Measurements from ENCODE around the gene UBR7.

The UBR7 gene

GRCh38 chr14:93183596-93184317, 23.3 kb upstream of the UBR7 start:
- H3K9ac ChIP-seq (ENCODE audit: low read length) = peak overlapping the region; percentile 96
- TF ChIP-seq EZH2 (IDR thresholded peaks at IDR 0.05; ENCODE audit: borderline replicate concordance, low read length) = no peak
- H3K4me3 ChIP-seq (ENCODE audit: low read depth, low read length, poor library complexity, severe bottlenecking) = peak overlapping the region; percentile 96
- no peaks in the 10 kb centered on the region for H4K20me1 ChIP-seq (ENCODE audit: insufficient read depth, low read length)
- H2AFZ ChIP-seq (ENCODE audit: low read length) = no peak overlapping the region
- no peaks in the 10 kb centered on the region for H3F3A ChIP-seq (ENCODE audit: insufficient read depth, low read length)
- H3K27ac ChIP-seq (ENCODE audit: low read depth, low read length, poor library complexity, severe bottlenecking) = peak overlapping the region; percentile 27
- no peaks in the 10 kb centered on the region for H3K27me3 ChIP-seq (ENCODE audit: insufficient read depth, low read length)
- no peaks in the 10 kb centered on the region for H3K9me3 ChIP-seq (ENCODE audit: low read length)
- peaks cover 10% of the 10 kb centered on the region for H3K79me2 ChIP-seq (ENCODE audit: insufficient read depth, low read length)
- no peaks in the 10 kb centered on the region for H3K9me2 ChIP-seq (ENCODE audit: low read depth, low read length)
- peak overlapping the region; percentile 95 for H3K4me2 ChIP-seq (ENCODE audit: low read length)
- peaks cover 33% of the 10 kb centered on the region for H3K36me3 ChIP-seq (ENCODE audit: insufficient read depth, low read length)
- H3K4me1 ChIP-seq (ENCODE audit: insufficient read depth, low read length, severe bottlenecking) = peaks cover 26% of the 10 kb centered on the region

DNA sequence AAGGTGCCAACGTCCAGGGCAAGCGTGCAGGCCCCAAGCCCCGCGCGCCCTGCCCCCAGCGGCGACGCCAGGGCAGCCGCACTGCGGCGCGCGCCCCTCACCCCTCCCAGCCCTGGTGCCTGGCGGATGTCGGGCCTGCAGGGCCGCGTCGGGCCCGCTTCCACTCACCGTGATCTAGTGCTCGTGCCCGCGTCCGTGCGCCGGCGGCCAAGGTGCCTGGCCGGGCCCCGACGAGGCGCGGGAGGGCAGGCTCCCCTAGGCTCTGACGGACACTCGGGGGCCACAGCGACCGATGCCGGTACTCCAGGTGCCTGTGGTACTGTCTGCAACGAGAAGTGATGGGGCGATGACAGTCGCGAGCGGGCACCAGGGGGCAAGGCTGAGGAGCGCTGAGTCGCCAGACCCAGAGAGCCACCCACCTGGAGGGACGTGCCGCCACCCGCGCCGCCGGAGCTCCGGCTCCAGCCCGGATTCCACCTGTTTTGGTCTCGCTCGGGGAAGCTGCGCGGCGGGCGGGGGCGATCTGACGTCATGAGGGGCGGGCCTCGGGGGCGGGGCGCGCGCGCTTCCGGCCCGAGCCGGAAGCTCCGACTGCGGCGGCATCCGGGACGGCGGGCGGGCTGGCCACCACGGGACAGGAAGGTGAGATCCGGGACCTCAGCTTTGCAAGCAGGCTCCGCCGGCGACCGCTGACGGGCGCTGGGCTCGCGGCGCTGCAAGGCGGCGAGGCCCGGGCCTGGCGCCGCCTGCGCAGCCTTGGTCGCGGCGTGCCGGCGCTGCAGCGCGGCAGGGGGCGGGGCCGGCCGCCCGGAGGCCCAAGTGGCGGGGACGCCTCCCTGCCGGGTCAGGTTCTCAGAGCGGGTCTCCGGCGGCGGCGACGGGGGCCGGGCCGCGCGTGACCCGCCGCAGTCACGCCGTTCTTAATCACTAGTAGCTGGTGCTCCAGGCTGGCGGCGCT, 22.4 kb upstream of the UBR7 start, which contains the start of the genes LYSET and MOAP1:
Gene LYSET, plus strand, starts transcription at position 927 of the 958 bp plus-strand sequence. CDS start 89 bp downstream, outside the sequence.
Gene MOAP1, minus strand, starts transcription at position 507 of the 958 bp plus-strand sequence. CDS start 655 bp downstream, outside the sequence.
- TF ChIP-seq, protein P1, sequence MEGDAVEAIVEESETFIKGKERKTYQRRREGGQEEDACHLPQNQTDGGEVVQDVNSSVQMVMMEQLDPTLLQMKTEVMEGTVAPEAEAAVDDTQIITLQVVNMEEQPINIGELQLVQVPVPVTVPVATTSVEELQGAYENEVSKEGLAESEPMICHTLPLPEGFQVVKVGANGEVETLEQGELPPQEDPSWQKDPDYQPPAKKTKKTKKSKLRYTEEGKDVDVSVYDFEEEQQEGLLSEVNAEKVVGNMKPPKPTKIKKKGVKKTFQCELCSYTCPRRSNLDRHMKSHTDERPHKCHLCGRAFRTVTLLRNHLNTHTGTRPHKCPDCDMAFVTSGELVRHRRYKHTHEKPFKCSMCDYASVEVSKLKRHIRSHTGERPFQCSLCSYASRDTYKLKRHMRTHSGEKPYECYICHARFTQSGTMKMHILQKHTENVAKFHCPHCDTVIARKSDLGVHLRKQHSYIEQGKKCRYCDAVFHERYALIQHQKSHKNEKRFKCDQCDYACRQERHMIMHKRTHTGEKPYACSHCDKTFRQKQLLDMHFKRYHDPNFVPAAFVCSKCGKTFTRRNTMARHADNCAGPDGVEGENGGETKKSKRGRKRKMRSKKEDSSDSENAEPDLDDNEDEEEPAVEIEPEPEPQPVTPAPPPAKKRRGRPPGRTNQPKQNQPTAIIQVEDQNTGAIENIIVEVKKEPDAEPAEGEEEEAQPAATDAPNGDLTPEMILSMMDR (IDR thresholded peaks at IDR 0.05; ENCODE audit: low read length) = peak; percentile 31; the same call in 1 of the 2 replicates
- no peak for TF ChIP-seq EZH2 (IDR thresholded peaks at IDR 0.05; ENCODE audit: borderline replicate concordance, low read length)
- Histone ChIP-seq H3K9ac (ENCODE audit: low read length) (peak within 1 kb of the TSS; percentile 96), H4K20me1 (ENCODE audit: insufficient read depth, low read length) (no peaks in the 10 kb centered on the region), H3K4me1 (ENCODE audit: insufficient read depth, low read length, severe bottlenecking) (peaks cover 26% of the 10 kb centered on the region), H3K9me3 (ENCODE audit: low read length) (no peaks in the 10 kb centered on the region), H2AFZ (ENCODE audit: low read length) (no peak within 1 kb of the TSS), H3K9me2 (ENCODE audit: low read depth, low read length) (no peaks in the 10 kb centered on the region), H3K27me3 (ENCODE audit: insufficient read depth, low read length) (no peaks in the 10 kb centered on the region), H3F3A (ENCODE audit: insufficient read depth, low read length) (no peaks in the 10 kb centered on the region), H3K36me3 (ENCODE audit: insufficient read depth, low read length) (peaks cover 40% of the 10 kb centered on the region), H3K27ac (ENCODE audit: low read depth, low read length, poor library complexity, severe bottlenecking) (peak within 1 kb of the TSS; percentile 68), H3K4me2 (ENCODE audit: low read length) (peak within 1 kb of the TSS; percentile 95), H3K79me2 (ENCODE audit: insufficient read depth, low read length) (peaks cover 10% of the 10 kb centered on the region), H3K4me3 (ENCODE audit: low read depth, low read length, poor library complexity, severe bottlenecking) (peak within 1 kb of the TSS; percentile 96)

DNA sequence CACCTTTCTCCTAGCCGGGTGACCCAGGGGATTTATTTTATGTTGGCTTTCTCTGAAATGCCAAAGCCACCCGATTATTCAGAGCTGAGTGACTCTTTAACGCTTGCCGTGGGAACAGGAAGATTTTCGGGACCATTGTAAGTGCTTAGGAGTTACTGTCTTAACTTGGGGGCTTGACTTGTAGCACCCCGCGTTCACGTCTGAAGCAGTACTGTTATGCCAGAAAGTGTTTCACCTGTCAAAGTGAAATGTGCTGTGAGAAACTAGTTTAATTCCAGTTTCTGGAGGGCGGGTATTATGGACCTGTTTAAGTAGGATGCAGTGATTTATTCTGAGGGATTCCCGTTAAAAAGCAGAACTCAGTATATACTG, 21.7 kb upstream of the UBR7 start:
- Histone ChIP-seq H3K79me2 (ENCODE audit: insufficient read depth, low read length) (peaks cover 10% of the 10 kb centered on the region), H3K27ac (ENCODE audit: low read depth, low read length, poor library complexity, severe bottlenecking) (peak overlapping the region; percentile 47)
- TF ChIP-seq, protein P1 (IDR thresholded peaks at IDR 0.05; ENCODE audit: low read length) = no peak
- no peak for TF ChIP-seq EZH2 (IDR thresholded peaks at IDR 0.05; ENCODE audit: borderline replicate concordance, low read length)

More for the DNA sequence above, 21.7 kb upstream of the UBR7 start:
- peaks cover 26% of the 10 kb centered on the region for H3K4me1 ChIP-seq (ENCODE audit: insufficient read depth, low read length, severe bottlenecking)
- H3K9me2 ChIP-seq (ENCODE audit: low read depth, low read length) = no peaks in the 10 kb centered on the region
- peak overlapping the region; percentile 96 for H3K4me3 ChIP-seq (ENCODE audit: low read depth, low read length, poor library complexity, severe bottlenecking)
- H3K36me3 ChIP-seq (ENCODE audit: insufficient read depth, low read length) = peaks cover 40% of the 10 kb centered on the region
- H3F3A ChIP-seq (ENCODE audit: insufficient read depth, low read length) = no peaks in the 10 kb centered on the region
- H4K20me1 ChIP-seq (ENCODE audit: insufficient read depth, low read length) = no peaks in the 10 kb centered on the region
- H3K4me2 ChIP-seq (ENCODE audit: low read length) = peak overlapping the region; percentile 79
- peak overlapping the region; percentile 72 for H3K9ac ChIP-seq (ENCODE audit: low read length)
- H2AFZ ChIP-seq (ENCODE audit: low read length) = no peak overlapping the region
- no peaks in the 10 kb centered on the region for H3K27me3 ChIP-seq (ENCODE audit: insufficient read depth, low read length)
- H3K9me3 ChIP-seq (ENCODE audit: low read length) = no peaks in the 10 kb centered on the region

Data from OCI-LY1 (cell line).